Cardiac muscle cell (in vitro differentiated cells and primary cell): ENCODE data around the gene TBRG4. TPM values are rescaled to one million over a fixed set of nuclear protein-coding genes. Genes with fewer than 3 reads are reported as not detected.
A peak's percentile ranks its signal among the peaks of the same experiment; 100 is the strongest.

Experiments
- DNase-seq, 2 donors: peaks; one replicate each; pipeline versions ENCODE4 v3.0.0 to v3.0.0-alpha.2; 2010 to 2017; ENCODE audit warnings: low read depth in 1 of 2, low spot score in 1 of 2
- H3K27ac ChIP-seq: fragments of 200-600 bp; sonication (generic); 2 replicates; pipeline ENCODE4 v1.5.1; 2016
- H3K27me3 ChIP-seq: fragments of 200-600 bp; sonication (generic); 2 replicates; pipeline ENCODE4 v1.6.0; 2016; ENCODE audit warnings: control low read depth
- H3K36me3 ChIP-seq: fragments of 200-600 bp; sonication (generic); 2 replicates; pipeline ENCODE4 v1.5.1; 2016; ENCODE audit warnings: control low read depth
- H3K4me1 ChIP-seq: fragments of 200-600 bp; sonication (generic); 2 replicates; pipeline ENCODE4 v1.8.1; 2017; ENCODE audit warnings: low read depth, mild to moderate bottlenecking, mixed run types
- H3K4me3 ChIP-seq: fragments of 200-600 bp; sonication (generic); 2 replicates; pipeline ENCODE4 v1.5.1; 2016; ENCODE audit warnings: mild to moderate bottlenecking
- H3K9me3 ChIP-seq: fragments of 200-600 bp; sonication (generic); 2 replicates; pipeline ENCODE4 v1.5.1; 2017; ENCODE audit warnings: low read depth, mild to moderate bottlenecking, control low read depth
- polyA plus RNA-seq: library from polyadenylated mRNA; unstranded; fragments of >200 nt; fragmentation: Nextera tagmentation; extraction: Ambion mirVana; gene quantifications from 2 replicates; pipeline ENCODE4 v1.2.1, GENCODE V29; 2016
- total RNA-seq: library from RNA; depleted of rRNA; stranded (reverse); fragments of >200 nt; gene quantifications from 2 replicates; pipeline ENCODE4 v1.2.3, GENCODE V29; 2016
- TF ChIP-seq, protein P1 (sequence below): IDR thresholded peaks from 2 replicates; pipeline ENCODE4 v1.5.1; 2012; ENCODE audit warnings: low read depth, mild to moderate bottlenecking, low read length

The TBRG4 gene
- total and polyA plus RNA-seq, 2 experiments from 2014 or later = 67.9 to 74.4 TPM

DNA sequence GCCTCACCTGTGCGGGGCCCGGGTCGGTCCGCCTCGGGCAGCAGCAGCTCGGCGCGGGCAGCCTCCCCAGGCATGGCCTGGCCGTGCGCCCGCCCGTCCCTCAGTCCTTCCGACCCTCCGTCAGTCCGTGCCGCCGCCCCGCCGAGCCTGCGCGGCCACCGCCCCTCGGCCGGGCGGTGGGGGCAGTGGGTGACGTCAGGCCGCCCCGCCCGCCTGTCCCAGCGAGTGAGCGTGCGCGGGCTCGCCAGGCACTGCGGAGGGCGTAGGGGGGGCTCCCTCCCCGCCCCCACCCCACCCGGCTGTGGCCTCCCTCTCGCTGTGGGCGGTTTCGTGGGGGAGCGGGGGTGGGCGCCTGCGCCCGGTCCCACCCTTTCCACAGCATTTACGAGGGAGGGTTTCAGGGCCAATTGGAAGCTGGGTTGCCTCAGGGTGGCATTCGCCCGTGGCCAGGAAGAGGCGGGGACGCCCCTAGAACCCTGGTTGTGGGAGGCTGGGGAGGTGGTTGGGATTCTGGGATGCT is 22.6 kb downstream of the TBRG4 start, which contains the start of gene NACAD:
NACAD (minus strand) TSS at position 149 of the 520 bp plus-strand sequence; CDS start at position 74, 75 bp downstream.
- no peaks in the 10 kb centered on the region for H3K36me3 ChIP-seq
- no peak within 1 kb of the TSS for H3K27ac ChIP-seq
- H3K4me1 ChIP-seq = no peaks in the 10 kb centered on the region
- TF ChIP-seq, protein P1, sequence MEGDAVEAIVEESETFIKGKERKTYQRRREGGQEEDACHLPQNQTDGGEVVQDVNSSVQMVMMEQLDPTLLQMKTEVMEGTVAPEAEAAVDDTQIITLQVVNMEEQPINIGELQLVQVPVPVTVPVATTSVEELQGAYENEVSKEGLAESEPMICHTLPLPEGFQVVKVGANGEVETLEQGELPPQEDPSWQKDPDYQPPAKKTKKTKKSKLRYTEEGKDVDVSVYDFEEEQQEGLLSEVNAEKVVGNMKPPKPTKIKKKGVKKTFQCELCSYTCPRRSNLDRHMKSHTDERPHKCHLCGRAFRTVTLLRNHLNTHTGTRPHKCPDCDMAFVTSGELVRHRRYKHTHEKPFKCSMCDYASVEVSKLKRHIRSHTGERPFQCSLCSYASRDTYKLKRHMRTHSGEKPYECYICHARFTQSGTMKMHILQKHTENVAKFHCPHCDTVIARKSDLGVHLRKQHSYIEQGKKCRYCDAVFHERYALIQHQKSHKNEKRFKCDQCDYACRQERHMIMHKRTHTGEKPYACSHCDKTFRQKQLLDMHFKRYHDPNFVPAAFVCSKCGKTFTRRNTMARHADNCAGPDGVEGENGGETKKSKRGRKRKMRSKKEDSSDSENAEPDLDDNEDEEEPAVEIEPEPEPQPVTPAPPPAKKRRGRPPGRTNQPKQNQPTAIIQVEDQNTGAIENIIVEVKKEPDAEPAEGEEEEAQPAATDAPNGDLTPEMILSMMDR = no peak
- peak within 1 kb of the TSS; percentile 37 for H3K4me3 ChIP-seq
- no peaks in the 10 kb centered on the region for H3K9me3 ChIP-seq
- H3K27me3 ChIP-seq = peaks cover 28% of the 10 kb centered on the region
- peak; percentile 25 to 28 for DNase-seq

DNA sequence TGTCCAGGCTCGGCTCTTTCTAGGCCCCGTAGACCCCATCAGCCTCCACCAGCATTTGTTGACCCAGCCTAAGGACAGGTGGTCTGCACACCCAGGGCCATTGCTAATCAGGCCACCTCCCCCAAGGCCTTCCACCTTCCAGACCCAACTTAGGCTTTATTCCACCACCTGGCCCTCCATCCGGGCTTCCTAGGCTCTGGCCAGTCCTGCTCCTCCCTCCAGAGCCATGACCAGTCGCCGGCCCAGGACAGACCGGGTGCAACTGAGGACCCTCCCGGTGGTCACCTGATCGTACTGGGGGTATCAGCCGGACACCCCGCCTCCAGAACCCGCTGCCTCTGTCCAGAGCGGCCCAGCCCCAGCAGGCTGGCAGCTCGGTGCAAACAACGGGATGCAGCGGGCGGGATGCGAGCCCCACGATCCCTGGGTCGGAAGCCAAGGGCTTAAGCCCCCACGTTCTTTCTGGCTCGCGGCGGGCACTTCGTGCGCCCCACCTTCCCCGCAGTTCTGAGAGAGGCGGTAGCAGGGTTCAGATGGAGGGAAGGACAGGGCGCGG is 23.3 kb downstream of the TBRG4 start:
- H3K4me3 ChIP-seq = peak overlapping the region; percentile 37
- peaks cover 28% of the 10 kb centered on the region for H3K27me3 ChIP-seq
- H3K36me3 ChIP-seq = no peaks in the 10 kb centered on the region
- DNase-seq = no peak
- H3K27ac ChIP-seq = no peak overlapping the region
- TF ChIP-seq, protein P1 = no peak
- no peaks in the 10 kb centered on the region for H3K4me1 ChIP-seq
- no peaks in the 10 kb centered on the region for H3K9me3 ChIP-seq

DNA sequence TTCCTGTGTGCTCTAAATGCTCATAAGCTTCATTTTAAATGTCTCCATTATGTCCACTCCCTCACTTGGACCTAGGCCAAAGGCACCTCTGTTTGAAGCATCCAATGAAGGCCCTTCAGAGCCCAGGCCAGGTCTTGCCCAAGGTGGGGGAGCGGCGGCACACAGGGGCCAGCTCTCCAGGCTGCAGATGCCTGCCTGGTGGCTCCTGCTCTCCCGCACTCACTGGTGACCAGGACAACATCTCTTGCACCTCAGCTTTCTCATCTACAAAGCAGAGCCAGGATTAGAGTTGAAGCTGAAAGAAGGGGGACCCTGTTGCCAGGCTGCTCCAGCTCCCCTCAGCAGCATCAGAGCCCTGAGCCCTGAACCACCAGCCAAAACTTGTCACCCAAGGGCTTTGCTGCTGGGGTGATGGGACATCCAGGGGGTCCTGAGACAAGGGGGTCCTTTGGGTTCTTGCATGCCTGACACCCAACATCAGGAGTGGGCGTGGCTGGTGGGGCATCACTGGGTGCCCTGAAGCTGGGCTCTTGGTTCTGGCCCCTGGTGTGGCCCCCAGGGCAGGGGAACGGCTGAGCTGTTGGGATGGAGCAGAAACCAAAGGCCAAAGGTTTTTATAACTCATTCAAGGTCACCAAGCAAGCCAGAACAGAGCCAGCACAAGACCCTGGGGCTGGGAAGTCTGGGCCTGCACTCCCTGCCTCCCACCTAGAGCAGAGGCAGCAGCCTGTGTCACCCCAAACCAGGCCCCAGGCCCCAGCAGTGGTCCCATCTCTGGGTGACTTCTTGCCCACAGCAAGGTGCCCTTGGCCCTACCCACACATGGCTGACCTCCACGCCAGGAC is 24.0 kb downstream of the TBRG4 start:
- H3K4me3 ChIP-seq = no peak overlapping the region
- no peak overlapping the region for H3K27ac ChIP-seq
- H3K36me3 ChIP-seq = no peaks in the 10 kb centered on the region
- H3K4me1 ChIP-seq = no peaks in the 10 kb centered on the region
- DNase-seq = no peak
- H3K27me3 ChIP-seq = peaks cover 28% of the 10 kb centered on the region
- TF ChIP-seq, protein P1 = no peak
- no peaks in the 10 kb centered on the region for H3K9me3 ChIP-seq

DNA sequence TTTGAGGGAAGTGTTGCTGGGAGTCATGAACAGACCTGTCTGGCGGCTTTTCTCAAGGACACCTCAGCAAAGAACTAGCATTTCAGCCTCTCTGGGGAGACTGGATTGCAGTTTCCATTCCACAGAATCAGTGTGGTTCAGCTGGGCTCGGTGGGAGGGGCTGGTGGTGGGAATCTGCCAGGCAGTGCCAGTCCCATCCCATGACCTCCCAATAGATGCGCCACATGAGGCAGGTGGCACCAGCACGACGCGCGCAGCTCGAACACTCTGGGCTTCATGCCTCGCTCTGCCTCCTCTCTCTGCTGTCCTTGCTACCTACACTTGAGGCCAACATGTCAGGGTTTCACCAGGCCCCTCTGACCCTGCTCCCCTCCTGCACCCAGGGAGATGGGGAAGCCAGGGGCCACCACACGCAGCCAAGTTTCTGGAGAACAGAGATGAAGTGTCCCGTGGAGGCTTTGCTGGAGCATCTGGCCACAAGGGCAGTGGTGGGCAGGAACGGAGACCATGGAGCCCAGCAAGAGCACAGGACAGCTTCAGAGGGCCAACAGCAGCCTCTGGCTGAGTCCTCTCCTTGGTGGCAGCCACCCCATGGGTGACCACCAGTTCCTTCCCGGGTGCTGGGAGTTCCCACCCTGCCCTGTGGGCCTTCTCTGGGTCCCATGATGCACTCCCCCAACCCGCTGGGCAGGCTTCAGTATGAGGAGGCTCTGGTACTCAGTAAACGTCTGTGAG is 25.0 kb downstream of the TBRG4 start:
- TF ChIP-seq, protein P1 = no peak
- peaks cover 26% of the 10 kb centered on the region for H3K27me3 ChIP-seq
- no peak overlapping the region for H3K4me3 ChIP-seq
- no peak for DNase-seq
- H3K9me3 ChIP-seq = no peaks in the 10 kb centered on the region
- no peaks in the 10 kb centered on the region for H3K36me3 ChIP-seq
- H3K4me1 ChIP-seq = no peaks in the 10 kb centered on the region
- H3K27ac ChIP-seq = no peak overlapping the region

DNA sequence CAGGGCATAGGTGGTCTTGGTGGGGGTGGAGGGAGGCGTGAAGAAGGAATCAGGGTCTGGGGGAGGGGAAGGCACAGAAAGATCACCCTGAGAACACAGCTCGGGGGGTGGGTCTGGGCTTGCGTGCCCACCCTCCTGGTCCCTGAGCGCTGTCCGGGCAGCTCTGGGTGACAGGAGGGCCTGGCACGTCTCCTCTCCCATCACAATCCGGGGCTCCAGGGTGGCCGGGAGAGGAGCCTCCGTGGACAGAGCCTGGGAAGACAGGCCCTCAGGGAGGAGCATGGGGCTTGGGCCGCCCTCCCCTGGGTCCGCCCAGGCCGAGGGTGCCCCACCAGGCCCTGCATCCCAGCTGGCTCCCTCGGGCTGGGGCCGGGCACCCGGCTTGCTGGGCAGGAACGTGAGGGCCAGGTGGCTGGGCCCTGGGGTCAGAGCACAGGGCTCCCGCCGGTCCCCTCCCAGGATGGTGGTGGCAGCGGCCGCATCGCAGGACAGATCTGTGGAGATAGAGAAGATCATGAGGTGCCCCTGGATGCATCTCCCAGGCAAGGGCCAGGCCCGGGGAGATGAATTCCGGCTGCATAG is 25.8 kb downstream of the TBRG4 start:
- TF ChIP-seq, protein P1 = no peak
- no peaks in the 10 kb centered on the region for H3K36me3 ChIP-seq
- H3K9me3 ChIP-seq = no peaks in the 10 kb centered on the region
- no peak overlapping the region for H3K27ac ChIP-seq
- no peak for DNase-seq
- H3K4me3 ChIP-seq = no peak overlapping the region
- no peaks in the 10 kb centered on the region for H3K4me1 ChIP-seq
- H3K27me3 ChIP-seq = peaks cover 26% of the 10 kb centered on the region
